Colonic mucosa (tissue), 4 donors: ENCODE data around the gene CNOT4. TPM values are rescaled to one million over a fixed set of nuclear protein-coding genes. Genes with fewer than 3 reads are reported as not detected.

ENCODE experiments used
- DNase-seq: peaks from one replicate; pipeline ENCODE4 v3.0.0-alpha.2; 2020
- H3K27ac ChIP-seq: fragments of 200-600 bp; one replicate; pipeline ENCODE4 v1.8.0; 2021
- H3K27me3 ChIP-seq: fragments of 200-600 bp; one replicate; pipeline ENCODE4 v1.8.0; 2021
- H3K36me3 ChIP-seq: fragments of 200-600 bp; one replicate; pipeline ENCODE4 v1.8.0; 2021
- H3K4me1 ChIP-seq: fragments of 200-600 bp; one replicate; pipeline ENCODE4 v1.8.0; 2021; ENCODE audit warnings: mild to moderate bottlenecking
- H3K4me3 ChIP-seq: fragments of 200-600 bp; one replicate; pipeline ENCODE4 v1.8.0; 2021
- H3K9ac ChIP-seq, 2 donors: one replicate each; pipeline ENCODE4 v1.7.0; 2013; ENCODE audit warnings: control low read depth in 2 of 2, low read depth in 2 of 2, low read length in 2 of 2
- H3K9me3 ChIP-seq: fragments of 200-600 bp; one replicate; pipeline ENCODE4 v1.8.0; 2021
- intact Hi-C: fragments of 100-400 bp; cut with DNase I; formaldehyde crosslinking; loops from one replicate; pipeline ENCODE4 v1.14.1; 2022
- total RNA-seq, 2 donors: library from RNA; stranded (reverse); fragmentation: NEBNext Ultra II Directional in 1 of 2; extraction: Animal tissue kit (Norgen Biotek cat#: 25700) in 1 of 2; gene quantifications; one replicate each; pipeline ENCODE4 v1.2.1, GENCODE V29; 2021
- TF ChIP-seq, protein P1 (sequence below): fragments of 200-600 bp; IDR thresholded peaks from one replicate; pipeline ENCODE4 v1.8.0; 2022; ENCODE audit warnings: antibody characterized with exemption, mild to moderate bottlenecking
- donor health status: healthy.
- donor health status: DM: no; HTN: no; CAD: no.
- donor health status: DM: no; HTN: no; CAD: no.

CNOT4 gene
- total RNA-seq, 2 donors from 2014 or later = 14.7 to 20.9 TPM

DNA sequence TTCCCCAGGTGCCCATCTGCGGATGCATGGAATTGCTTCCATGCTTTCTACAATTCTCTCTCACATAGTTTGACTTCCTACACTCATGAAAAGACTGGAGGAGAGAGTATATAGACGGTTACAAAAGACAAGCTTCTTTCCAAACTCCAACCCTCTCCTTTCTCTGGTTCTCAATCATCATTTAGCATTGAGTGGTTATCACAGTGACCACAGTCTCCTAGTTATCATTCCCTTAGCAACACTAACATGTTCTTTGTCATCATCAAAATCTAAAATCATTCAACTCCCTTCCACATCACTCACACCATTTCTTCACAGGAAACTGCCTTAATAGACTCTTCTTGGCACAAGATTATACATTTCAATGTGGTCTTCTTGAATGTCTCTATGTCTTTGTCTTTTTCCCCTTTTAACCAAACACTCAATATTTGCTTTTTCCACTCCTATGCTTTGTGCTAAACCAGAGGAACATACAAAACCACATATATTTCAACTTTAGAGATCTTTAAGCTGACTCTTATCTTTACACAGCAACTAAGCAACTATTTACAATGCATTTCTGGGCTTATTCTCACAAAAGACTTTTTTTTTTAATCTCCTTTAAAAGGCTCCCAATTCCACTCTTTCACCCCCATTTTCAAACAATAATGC is 126.3 kb downstream of the CNOT4 start:
- Histone ChIP-seq H3K36me3 (no peaks in the 10 kb centered on the region), H3K9ac (no peak overlapping the region), H3K4me1 (no peaks in the 10 kb centered on the region), H3K27ac (no peak overlapping the region), H3K9me3 (no peaks in the 10 kb centered on the region), H3K27me3 (no peaks in the 10 kb centered on the region), H3K4me3 (no peak overlapping the region)
- DNase-seq = no peak
- TF ChIP-seq, protein P1, sequence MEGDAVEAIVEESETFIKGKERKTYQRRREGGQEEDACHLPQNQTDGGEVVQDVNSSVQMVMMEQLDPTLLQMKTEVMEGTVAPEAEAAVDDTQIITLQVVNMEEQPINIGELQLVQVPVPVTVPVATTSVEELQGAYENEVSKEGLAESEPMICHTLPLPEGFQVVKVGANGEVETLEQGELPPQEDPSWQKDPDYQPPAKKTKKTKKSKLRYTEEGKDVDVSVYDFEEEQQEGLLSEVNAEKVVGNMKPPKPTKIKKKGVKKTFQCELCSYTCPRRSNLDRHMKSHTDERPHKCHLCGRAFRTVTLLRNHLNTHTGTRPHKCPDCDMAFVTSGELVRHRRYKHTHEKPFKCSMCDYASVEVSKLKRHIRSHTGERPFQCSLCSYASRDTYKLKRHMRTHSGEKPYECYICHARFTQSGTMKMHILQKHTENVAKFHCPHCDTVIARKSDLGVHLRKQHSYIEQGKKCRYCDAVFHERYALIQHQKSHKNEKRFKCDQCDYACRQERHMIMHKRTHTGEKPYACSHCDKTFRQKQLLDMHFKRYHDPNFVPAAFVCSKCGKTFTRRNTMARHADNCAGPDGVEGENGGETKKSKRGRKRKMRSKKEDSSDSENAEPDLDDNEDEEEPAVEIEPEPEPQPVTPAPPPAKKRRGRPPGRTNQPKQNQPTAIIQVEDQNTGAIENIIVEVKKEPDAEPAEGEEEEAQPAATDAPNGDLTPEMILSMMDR = no peak
- intact Hi-C loops = no loop called here

DNA sequence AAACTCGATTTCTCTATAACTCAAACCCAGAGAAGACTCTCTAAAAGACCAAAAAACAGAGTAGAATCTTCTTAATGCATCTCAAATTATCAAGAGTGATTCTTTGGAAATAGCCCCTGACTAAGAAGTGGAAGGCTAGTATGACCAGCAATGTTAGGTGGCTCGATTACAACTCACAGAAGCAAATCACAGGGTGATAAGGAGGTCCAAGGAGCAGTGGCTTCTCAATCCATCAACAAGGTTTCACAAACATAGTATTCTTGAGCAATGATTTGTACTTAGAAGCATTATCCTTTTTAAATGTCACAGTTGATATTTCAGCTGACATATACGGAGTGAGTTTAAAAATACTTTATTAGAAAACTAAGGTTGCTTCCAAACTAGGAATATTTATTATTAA is 127.7 kb downstream of the CNOT4 start:
- no peaks in the 10 kb centered on the region for H3K27me3 ChIP-seq
- intact Hi-C loops = no loop called here
- no peak overlapping the region for H3K27ac ChIP-seq
- no peaks in the 10 kb centered on the region for H3K36me3 ChIP-seq
- H3K9me3 ChIP-seq = no peaks in the 10 kb centered on the region
- no peak for DNase-seq
- TF ChIP-seq, protein P1 = no peak
- no peak overlapping the region for H3K4me3 ChIP-seq
- H3K4me1 ChIP-seq = no peaks in the 10 kb centered on the region
- H3K9ac ChIP-seq = no peak overlapping the region

DNA sequence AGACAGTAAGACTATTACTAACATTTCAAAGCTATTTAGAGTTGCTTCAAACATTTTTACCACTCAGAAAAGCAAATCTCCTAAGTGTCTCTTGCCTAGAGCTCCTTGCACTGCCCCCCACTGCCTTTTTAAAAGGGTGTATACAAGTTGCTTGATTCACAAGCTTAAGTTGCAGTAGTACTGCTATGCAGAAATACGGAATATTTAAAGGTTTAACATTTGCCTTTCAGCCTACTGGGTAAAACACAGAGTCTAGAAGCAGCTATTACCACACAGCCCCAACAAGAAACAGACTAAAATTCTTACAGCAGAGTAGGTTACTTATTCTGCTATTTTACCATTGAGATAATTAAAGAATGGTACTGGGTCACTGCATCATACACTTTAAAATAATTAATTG is 128.5 kb downstream of the CNOT4 start:
- TF ChIP-seq, protein P1 = no peak
- no peaks in the 10 kb centered on the region for H3K4me1 ChIP-seq
- H3K27ac ChIP-seq = no peak overlapping the region
- H3K9me3 ChIP-seq = no peaks in the 10 kb centered on the region
- no peak overlapping the region for H3K4me3 ChIP-seq
- DNase-seq = no peak
- no peaks in the 10 kb centered on the region for H3K27me3 ChIP-seq
- H3K36me3 ChIP-seq = no peaks in the 10 kb centered on the region
- intact Hi-C loops = no loop called here
- H3K9ac ChIP-seq = no peak overlapping the region

DNA sequence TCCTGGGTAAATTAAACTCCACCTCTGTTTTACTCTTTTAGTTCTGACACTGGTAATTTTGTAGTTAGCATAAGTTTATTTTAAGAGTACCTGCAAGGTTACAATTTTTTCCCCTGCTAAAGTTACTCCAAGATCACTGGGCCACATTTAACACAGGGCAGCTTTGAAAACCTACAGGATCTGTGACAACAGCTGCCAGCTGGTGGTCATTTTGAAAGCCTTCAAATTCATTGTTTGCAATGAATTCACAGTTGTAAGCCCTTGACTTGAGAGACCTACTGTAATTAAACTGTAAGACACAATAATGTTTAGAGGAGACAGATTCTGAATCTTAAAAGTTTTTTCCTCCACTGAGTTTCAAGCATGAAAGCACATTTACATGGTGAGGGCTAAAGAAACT is 129.6 kb downstream of the CNOT4 start:
- H3K27ac ChIP-seq = no peak overlapping the region
- intact Hi-C loops = no loop called here

DNA sequence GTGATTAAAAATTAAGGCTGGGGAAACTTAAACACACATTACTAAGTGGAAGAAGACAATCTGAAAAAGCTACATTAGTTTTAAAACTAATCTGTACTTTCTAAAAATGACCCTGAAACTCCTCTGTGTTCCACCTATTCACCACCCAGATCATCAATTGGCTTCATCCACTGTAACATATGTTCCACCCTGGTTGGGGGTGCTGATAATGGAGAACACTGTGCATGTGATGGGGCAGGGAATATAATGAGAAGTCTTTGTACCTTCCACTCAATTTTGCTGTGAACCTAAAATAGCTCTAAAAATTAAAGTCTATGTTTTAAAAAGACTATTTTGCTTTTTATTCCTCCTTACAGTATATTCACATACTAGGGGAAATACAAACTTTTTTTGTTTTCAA is 132.7 kb downstream of the CNOT4 start:
- Histone ChIP-seq H3K4me3 (no peak overlapping the region), H3K4me1 (no peaks in the 10 kb centered on the region), H3K27me3 (no peaks in the 10 kb centered on the region), H3K27ac (no peak overlapping the region), H3K9me3 (no peaks in the 10 kb centered on the region), H3K36me3 (no peaks in the 10 kb centered on the region), H3K9ac (no peak overlapping the region)
- intact Hi-C loops = no loop called here
- DNase-seq = no peak
- TF ChIP-seq, protein P1 = no peak

More for the DNA sequence above, 129.6 kb downstream of the CNOT4 start:
- TF ChIP-seq, protein P1 = no peak
- H3K36me3 ChIP-seq = no peaks in the 10 kb centered on the region
- no peaks in the 10 kb centered on the region for H3K4me1 ChIP-seq
- no peaks in the 10 kb centered on the region for H3K27me3 ChIP-seq
- no peaks in the 10 kb centered on the region for H3K9me3 ChIP-seq
- DNase-seq = no peak
- no peak overlapping the region for H3K9ac ChIP-seq
- H3K4me3 ChIP-seq = no peak overlapping the region
